ENCODE measurements around the gene FBXO34.

Gene FBXO34

DNA sequence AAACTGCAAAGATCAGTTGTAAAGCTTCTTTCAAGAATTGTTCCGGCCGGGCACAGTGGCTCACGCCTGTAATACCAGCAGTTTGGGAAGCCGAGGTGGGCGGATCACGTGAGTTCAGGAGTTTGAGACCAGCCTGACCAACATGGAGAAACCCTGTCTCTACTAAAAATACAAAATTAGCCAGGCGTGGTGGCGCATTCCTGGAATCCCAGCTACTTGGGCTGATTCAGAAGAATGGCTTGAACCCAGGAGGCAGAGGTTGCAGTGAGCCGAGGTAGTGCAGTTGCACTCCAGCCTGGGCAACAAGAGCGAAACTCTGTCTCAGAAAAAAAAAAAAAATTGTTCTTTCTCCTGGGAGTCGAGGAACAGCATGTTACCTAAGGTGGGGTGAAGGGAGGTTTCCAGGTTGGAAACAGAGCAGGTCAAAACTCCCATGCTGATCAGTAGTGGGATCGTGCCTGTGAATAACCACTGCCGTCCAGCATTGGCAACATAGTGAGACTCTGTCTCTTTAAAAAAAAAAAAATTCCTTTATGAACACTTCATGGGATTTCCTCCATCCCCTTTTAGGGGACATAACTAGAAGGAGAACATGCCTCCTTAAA is 13.9 kb downstream of the FBXO34 start:
- Histone ChIP-seq H3K4me1 (peaks cover 3% of the 10 kb centered on the region; the same call in 1 of the 2 replicates), H3K36me3 (no peaks in the 10 kb centered on the region), H3K9me3 (no peaks in the 10 kb centered on the region), H3K4me3 (ENCODE audit: low read depth, low read length) (no peak overlapping the region), H3K27me3 (no peaks in the 10 kb centered on the region)
- TF ChIP-seq, protein P1, sequence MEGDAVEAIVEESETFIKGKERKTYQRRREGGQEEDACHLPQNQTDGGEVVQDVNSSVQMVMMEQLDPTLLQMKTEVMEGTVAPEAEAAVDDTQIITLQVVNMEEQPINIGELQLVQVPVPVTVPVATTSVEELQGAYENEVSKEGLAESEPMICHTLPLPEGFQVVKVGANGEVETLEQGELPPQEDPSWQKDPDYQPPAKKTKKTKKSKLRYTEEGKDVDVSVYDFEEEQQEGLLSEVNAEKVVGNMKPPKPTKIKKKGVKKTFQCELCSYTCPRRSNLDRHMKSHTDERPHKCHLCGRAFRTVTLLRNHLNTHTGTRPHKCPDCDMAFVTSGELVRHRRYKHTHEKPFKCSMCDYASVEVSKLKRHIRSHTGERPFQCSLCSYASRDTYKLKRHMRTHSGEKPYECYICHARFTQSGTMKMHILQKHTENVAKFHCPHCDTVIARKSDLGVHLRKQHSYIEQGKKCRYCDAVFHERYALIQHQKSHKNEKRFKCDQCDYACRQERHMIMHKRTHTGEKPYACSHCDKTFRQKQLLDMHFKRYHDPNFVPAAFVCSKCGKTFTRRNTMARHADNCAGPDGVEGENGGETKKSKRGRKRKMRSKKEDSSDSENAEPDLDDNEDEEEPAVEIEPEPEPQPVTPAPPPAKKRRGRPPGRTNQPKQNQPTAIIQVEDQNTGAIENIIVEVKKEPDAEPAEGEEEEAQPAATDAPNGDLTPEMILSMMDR (IDR thresholded peaks at IDR 0.05; ENCODE audit: low read depth, low read length), result no peak
- no peak for DNase-seq

DNA sequence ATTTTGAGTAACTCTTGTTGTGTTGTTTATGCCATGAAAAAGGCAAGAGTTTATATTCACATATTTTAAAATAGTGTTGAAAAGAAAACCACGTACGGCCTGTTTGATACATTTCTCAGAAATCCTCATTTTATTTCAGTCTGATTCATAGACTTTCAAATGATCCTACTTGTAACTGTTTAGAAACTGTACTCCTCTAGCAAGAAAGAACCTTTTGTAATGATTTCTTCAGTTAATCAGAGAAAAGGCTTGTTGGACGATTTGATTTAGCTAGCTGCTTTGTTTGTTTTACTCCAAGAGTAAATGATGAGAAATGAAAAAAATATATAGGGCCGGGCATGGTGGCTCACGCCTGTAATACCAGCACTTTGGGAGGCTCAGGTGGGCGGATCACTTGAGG is 17.2 kb downstream of the FBXO34 start:
- TF ChIP-seq, protein P1 (IDR thresholded peaks at IDR 0.05; ENCODE audit: low read depth, low read length), result no peak
- Histone ChIP-seq H3K4me3 (ENCODE audit: low read depth, low read length) (no peak overlapping the region), H3K4me1 (peaks cover 3% of the 10 kb centered on the region; the same call in 1 of the 2 replicates)

DNA sequence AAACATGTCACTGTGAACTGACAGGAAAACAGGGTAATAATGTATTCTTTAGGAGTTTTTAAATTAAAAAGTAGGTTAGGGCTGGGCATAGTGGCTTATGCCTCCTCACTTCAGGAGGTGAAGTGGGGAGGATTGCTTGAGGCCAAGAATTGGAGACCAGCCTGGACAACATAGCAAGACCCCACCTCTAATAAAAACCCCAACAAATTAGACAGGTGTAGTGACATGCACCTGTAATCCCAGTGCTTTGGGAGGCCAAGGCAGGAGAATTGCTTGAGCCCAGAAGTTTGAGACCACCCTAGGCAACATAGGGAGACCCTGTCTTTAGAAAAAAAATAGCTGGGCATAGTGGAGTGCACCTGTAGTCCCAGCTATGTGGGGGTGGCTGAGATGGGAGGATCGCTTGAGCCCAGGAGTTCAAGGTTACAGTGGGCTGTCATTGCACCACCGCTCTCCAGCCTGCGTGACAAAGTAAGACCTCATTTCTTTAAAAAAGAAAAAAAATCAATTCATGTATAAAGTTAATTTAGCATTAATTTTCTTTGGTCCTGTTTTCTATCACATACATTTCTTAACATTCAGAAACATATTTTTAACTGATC is 20.4 kb downstream of the FBXO34 start:
- TF ChIP-seq, protein P1 (IDR thresholded peaks at IDR 0.05; ENCODE audit: low read depth, low read length), result no peak

More for the DNA sequence above, 17.2 kb downstream of the FBXO34 start:
- DNase-seq, result no peak
- Histone ChIP-seq H3K27me3 (no peaks in the 10 kb centered on the region), H3K36me3 (no peaks in the 10 kb centered on the region), H3K9me3 (no peaks in the 10 kb centered on the region)

DNA sequence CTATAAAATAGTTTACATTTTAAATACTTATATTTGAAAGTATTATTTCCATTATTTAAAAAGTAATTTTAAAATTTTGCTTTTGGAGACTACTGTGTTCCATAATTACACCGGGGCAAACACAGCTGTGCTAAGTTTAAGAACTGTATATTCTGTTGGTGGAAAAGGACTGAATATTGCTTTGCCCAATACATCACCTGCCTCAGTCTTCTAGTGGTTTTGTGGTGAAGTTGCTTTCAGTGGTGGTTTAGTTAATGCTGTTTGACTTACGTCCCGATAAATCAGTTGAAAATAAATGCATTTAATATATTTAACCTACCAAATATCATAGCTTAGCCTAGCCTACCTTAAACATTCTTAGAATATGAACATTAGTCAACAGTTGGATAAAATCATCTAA is 23.4 kb downstream of the FBXO34 start:
- Histone ChIP-seq H3K9me3 (no peaks in the 10 kb centered on the region), H3K36me3 (no peaks in the 10 kb centered on the region; the same call in 1 of the 2 replicates), H3K4me3 (ENCODE audit: low read depth, low read length) (no peak overlapping the region), H3K27me3 (no peaks in the 10 kb centered on the region), H3K4me1 (no peaks in the 10 kb centered on the region; the same call in 1 of the 2 replicates)
- DNase-seq, result no peak
- TF ChIP-seq, protein P1 (IDR thresholded peaks at IDR 0.05; ENCODE audit: low read depth, low read length), result no peak

More for the DNA sequence above, 20.4 kb downstream of the FBXO34 start:
- DNase-seq, result no peak
- H3K4me3 ChIP-seq (ENCODE audit: low read depth, low read length), result no peak overlapping the region
- no peaks in the 10 kb centered on the region for H3K27me3 ChIP-seq
- no peaks in the 10 kb centered on the region for H3K4me1 ChIP-seq
- no peaks in the 10 kb centered on the region for H3K9me3 ChIP-seq
- H3K36me3 ChIP-seq, result no peaks in the 10 kb centered on the region

DNA sequence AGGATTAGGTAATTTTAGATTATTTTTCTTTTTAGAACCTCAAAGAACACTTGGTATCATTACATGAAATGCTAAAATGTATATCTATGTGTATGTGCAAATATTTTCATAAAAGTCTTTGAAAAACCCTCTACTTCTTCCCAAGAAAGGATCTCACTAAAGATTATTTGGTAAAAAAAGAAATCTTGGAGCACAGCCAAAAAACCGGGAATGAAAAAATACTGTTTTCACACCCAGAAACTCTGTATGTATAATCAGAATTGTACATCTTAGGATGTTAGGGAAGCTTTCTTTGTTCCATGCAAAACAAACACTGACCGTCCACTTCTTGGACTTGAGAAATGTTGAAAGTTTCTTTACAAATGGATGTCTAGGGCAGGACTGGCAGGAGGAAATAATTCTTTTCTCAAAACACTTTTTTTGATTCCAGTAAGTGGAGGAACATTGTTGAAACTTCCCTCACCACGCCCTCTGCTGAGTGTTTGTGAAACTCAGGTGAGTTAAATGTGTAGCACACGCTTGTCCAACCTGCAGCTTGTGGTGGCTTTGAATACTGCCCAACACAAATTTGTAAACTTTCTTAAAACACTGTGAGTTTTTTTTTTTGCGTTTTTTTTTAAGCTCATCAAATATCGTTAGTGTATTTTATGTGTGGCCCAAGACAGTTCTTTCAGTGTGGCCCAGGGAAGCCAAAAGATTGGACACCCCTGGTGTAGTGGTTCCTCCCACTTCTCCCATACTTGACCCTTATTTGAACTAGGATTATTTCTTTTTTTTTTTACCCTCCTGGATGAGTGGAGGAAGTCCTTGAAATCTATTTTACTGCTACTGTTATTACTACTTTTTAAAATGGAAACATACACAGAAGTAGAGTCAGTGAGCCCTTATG is 26.6 kb downstream of the FBXO34 start:
- no peaks in the 10 kb centered on the region for H3K27me3 ChIP-seq
- TF ChIP-seq, protein P1 (IDR thresholded peaks at IDR 0.05; ENCODE audit: low read depth, low read length), result no peak
- H3K4me1 ChIP-seq, result peaks cover 10% of the 10 kb centered on the region; the same call in 1 of the 2 replicates
- H3K9me3 ChIP-seq, result no peaks in the 10 kb centered on the region
- no peaks in the 10 kb centered on the region; the same call in 1 of the 2 replicates for H3K36me3 ChIP-seq
- H3K4me3 ChIP-seq (ENCODE audit: low read depth, low read length), result no peak overlapping the region
- no peak for DNase-seq
